Vagina (tissue), 2 donors: ENCODE data around the gene ZDHHC21. TPM values are rescaled to one million over a fixed set of nuclear protein-coding genes. Genes with fewer than 3 reads are reported as not detected.

Experiments used
- DNase-seq, 2 donors: peaks; one replicate each; pipeline ENCODE4 v3.0.0-alpha.2; 2017; ENCODE audit errors: extremely low spot score in 2 of 2
- H3K27ac ChIP-seq: fragments of 200-600 bp; sonication (generic); one replicate; pipeline ENCODE4 v1.5.1; 2019
- H3K27me3 ChIP-seq: fragments of 200-600 bp; sonication (generic); one replicate; pipeline ENCODE4 v1.5.1; 2019
- H3K36me3 ChIP-seq, 2 donors: fragments of 200-600 bp; sonication (generic); one replicate each; pipeline ENCODE4 v1.5.1; 2017 to 2019
- H3K4me1 ChIP-seq: fragments of 200-600 bp; sonication (generic); one replicate; pipeline ENCODE4 v1.5.1; 2019
- H3K4me3 ChIP-seq, 2 donors: fragments of 200-600 bp; sonication (generic); 1 replicate in 1 of 2; 2 replicates in 1 of 2; pipeline ENCODE4 v1.5.1; 2016 to 2019
- H3K9me3 ChIP-seq: fragments of 200-600 bp; sonication (generic); one replicate; pipeline ENCODE4 v1.5.1; 2019
- CTCF ChIP-seq, 3 experiments: fragments of 450-650 bp in 2 of 3; fragments of 200-600 bp in 1 of 3; sonication (generic) in 1 of 3; IDR thresholded peaks; one replicate each; pipeline ENCODE4 v1.5.1; 2017 to 2019; ENCODE audit warnings: antibody characterized with exemption in 3 of 3, mild to moderate bottlenecking in 2 of 3, moderate library complexity in 2 of 3
- POLR2A ChIP-seq, 2 donors: fragments of 450-650 bp; IDR thresholded peaks; one replicate each; pipeline ENCODE4 v1.6.1; 2017; ENCODE audit warnings: antibody characterized with exemption in 2 of 2, mild to moderate bottlenecking in 2 of 2, moderate library complexity in 2 of 2
- POLR2AphosphoS5 ChIP-seq, 2 donors: sonication (generic); formaldehyde crosslinking; IDR thresholded peaks; one replicate each; pipeline ENCODE4 v1.9.0; 2017; ENCODE audit warnings: antibody characterized with exemption in 2 of 2, mild to moderate bottlenecking in 2 of 2, low read depth in 1 of 2; ENCODE audit not compliant: insufficient read depth in 1 of 2
- intact Hi-C: fragments of 100-400 bp; cut with DNase I; formaldehyde crosslinking; loops from one replicate; pipeline ENCODE4 v1.15.1; 2023
- total RNA-seq: library from RNA; depleted of rRNA; stranded (reverse); fragments of >200 nt; gene quantifications from one replicate; pipeline ENCODE4 v1.2.3, GENCODE V29; 2016

Gene ZDHHC21
- total RNA-seq, 1 donor from 2014 or later, result 10.3 TPM

- TF ChIP-seq POLR2A (IDR thresholded peaks at IDR 0.05) (no peak), POLR2AphosphoS5 (IDR thresholded peaks at IDR 0.05; ENCODE audit: insufficient read depth in 1 of 2, low read depth in 1 of 2) (no peak), CTCF (IDR thresholded peaks at IDR 0.05) (no peak)
- Histone ChIP-seq H3K9me3 (peaks cover 11% of the 10 kb centered on the region), H3K36me3 (peaks cover 6 to 11% of the 10 kb centered on the region in 2 donors), H3K4me1 (no peaks in the 10 kb centered on the region), H3K27me3 (no peaks in the 10 kb centered on the region), H3K4me3 (no peak overlapping the region), H3K27ac (no peak overlapping the region)
- intact Hi-C loops, result no loop called here
- DNase-seq, result no peak
Observed at GRCh38 chr9:14654932-14655331, 38.3 kb downstream of the ZDHHC21 start.

GRCh38 chr9:14653511-14653910 is 39.7 kb downstream of the ZDHHC21 start:
- H3K27ac ChIP-seq, result no peak overlapping the region
- peaks cover 11% of the 10 kb centered on the region for H3K9me3 ChIP-seq
- intact Hi-C loops, result no loop called here
- H3K36me3 ChIP-seq, result peaks cover 6 to 11% of the 10 kb centered on the region in 2 donors
- DNase-seq, result no peak
- no peak for TF ChIP-seq POLR2AphosphoS5 (IDR thresholded peaks at IDR 0.05; ENCODE audit: insufficient read depth in 1 of 2, low read depth in 1 of 2)
- no peak for TF ChIP-seq POLR2A (IDR thresholded peaks at IDR 0.05)
- TF ChIP-seq CTCF (IDR thresholded peaks at IDR 0.05), result no peak
- H3K4me3 ChIP-seq, result no peak overlapping the region
- no peaks in the 10 kb centered on the region for H3K4me1 ChIP-seq
- H3K27me3 ChIP-seq, result no peaks in the 10 kb centered on the region

DNA sequence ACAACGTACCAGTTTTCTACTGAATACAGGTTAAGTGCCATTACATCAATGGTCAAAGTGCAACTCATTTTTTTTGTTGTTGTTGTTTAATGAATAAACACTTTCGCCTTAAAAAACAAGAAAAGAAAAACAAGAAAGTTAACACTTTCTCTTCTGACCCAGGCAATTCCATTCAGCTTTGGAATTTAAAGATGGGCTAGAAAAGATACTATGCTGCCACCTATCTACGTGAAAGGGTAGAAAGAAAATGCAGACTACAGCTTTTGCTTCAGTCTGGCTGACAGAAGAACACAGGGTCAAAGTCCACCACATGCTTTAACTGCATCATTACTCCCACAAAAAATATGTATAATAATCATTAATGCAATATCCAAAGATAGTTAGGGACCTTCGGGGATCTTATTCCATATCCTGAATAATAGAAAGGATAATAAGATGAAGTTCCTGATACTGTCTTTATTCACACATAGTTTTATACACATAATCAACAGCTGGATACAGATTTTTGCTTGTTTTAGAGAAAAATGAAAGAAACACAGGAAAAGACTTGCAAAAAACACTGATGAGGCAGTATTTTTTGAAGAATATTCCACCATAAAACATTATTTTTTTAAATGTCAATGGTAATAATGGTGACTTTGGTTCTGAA is 40.4 kb downstream of the ZDHHC21 start:
- no peak for DNase-seq
- peaks cover 11% of the 10 kb centered on the region for H3K9me3 ChIP-seq
- no peak overlapping the region for H3K27ac ChIP-seq
- intact Hi-C loops, result no loop called here
- H3K4me1 ChIP-seq, result no peaks in the 10 kb centered on the region
- TF ChIP-seq POLR2A (IDR thresholded peaks at IDR 0.05), result no peak
- no peaks in the 10 kb centered on the region for H3K27me3 ChIP-seq
- H3K36me3 ChIP-seq, result peaks cover 6 to 7% of the 10 kb centered on the region in 2 donors
- H3K4me3 ChIP-seq, result no peak overlapping the region

DNA sequence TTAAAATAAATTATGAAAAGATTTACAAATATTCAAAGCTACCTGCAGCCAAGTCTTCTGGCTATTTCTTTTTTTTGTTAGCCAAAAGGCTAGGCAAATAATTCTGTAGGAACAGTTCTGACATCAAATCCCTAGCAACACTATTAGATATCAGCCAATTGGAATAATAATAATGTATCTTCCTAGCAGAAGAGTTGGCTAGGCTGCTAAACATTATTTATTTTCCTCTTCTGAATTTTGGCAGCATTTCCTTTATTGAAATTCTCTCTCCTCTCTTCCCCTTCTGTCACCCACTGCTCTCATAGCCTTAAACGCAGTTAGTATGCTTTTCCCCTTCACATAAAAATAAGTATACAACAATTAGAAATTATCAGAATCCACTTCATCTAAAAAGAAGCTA is 42.6 kb downstream of the ZDHHC21 start:
- DNase-seq, result no peak
- intact Hi-C loops, result no loop called here
- TF ChIP-seq POLR2A (IDR thresholded peaks at IDR 0.05) (no peak), CTCF (IDR thresholded peaks at IDR 0.05) (no peak), POLR2AphosphoS5 (IDR thresholded peaks at IDR 0.05; ENCODE audit: insufficient read depth in 1 of 2, low read depth in 1 of 2) (no peak)
- no peaks in the 10 kb centered on the region for H3K4me1 ChIP-seq
- no peak overlapping the region for H3K4me3 ChIP-seq
- peaks cover 11% of the 10 kb centered on the region for H3K9me3 ChIP-seq
- no peak overlapping the region for H3K27ac ChIP-seq
- H3K27me3 ChIP-seq, result no peaks in the 10 kb centered on the region
- peaks cover 6 to 7% of the 10 kb centered on the region in 2 donors for H3K36me3 ChIP-seq

GRCh38 chr9:14645648-14646047 is 47.6 kb downstream of the ZDHHC21 start:
- TF ChIP-seq POLR2A (IDR thresholded peaks at IDR 0.05), result no peak
- no peak for TF ChIP-seq CTCF (IDR thresholded peaks at IDR 0.05)
- TF ChIP-seq POLR2AphosphoS5 (IDR thresholded peaks at IDR 0.05; ENCODE audit: insufficient read depth in 1 of 2, low read depth in 1 of 2), result no peak
- no peak overlapping the region for H3K27ac ChIP-seq
- no peaks in the 10 kb centered on the region for H3K27me3 ChIP-seq
- no peak for DNase-seq
- no peaks in the 10 kb centered on the region for H3K4me1 ChIP-seq
- H3K9me3 ChIP-seq, result no peaks in the 10 kb centered on the region
- intact Hi-C loops, result no loop called here
- H3K36me3 ChIP-seq, result no peaks in the 10 kb centered on the region
- no peak overlapping the region for H3K4me3 ChIP-seq
